ENCODE results near the gene FHOD3. TPM values are rescaled to one million over a fixed set of nuclear protein-coding genes. Genes with fewer than 3 reads are reported as not detected.

Gene FHOD3
- total RNA-seq, 1 donor from 2014 or later: 16.3 TPM

- no peak for TF ChIP-seq CTCF (IDR thresholded peaks at IDR 0.05; ENCODE audit: unreplicated experiment)
- no peaks in the 10 kb centered on the region for H3K27me3 Mint-ChIP-seq (ENCODE audit: low read depth)
- peaks cover 6% of the 10 kb centered on the region for H3K4me1 Mint-ChIP-seq
- no peak overlapping the region for H3K4me3 Mint-ChIP-seq
- DNase-seq (ENCODE audit: low spot score in 2 of 2, unreplicated experiment in 2 of 2): no peak
- peaks cover 24% of the 10 kb centered on the region for H3K36me3 Mint-ChIP-seq
- no peak overlapping the region for H3K27ac Mint-ChIP-seq
- peaks cover 18% of the 10 kb centered on the region for H3K9me3 Mint-ChIP-seq
Observed at GRCh38 chr18:36736094-36736493, 438.6 kb downstream of the FHOD3 start.

GRCh38 chr18:36737316-36737715 is 439.8 kb downstream of the FHOD3 start:
- Mint-ChIP-seq H3K27ac (no peak overlapping the region), H3K27me3 (ENCODE audit: low read depth) (no peaks in the 10 kb centered on the region), H3K9me3 (peaks cover 9% of the 10 kb centered on the region), H3K4me3 (no peak overlapping the region), H3K36me3 (peaks cover 16% of the 10 kb centered on the region), H3K4me1 (peaks cover 6% of the 10 kb centered on the region)
- no peak for TF ChIP-seq CTCF (IDR thresholded peaks at IDR 0.05; ENCODE audit: unreplicated experiment)
- DNase-seq (ENCODE audit: low spot score in 2 of 2, unreplicated experiment in 2 of 2): no peak

- no peak for DNase-seq (ENCODE audit: low spot score in 2 of 2, unreplicated experiment in 2 of 2)
- H3K36me3 Mint-ChIP-seq: no peaks in the 10 kb centered on the region
- peaks cover 3% of the 10 kb centered on the region for H3K9me3 Mint-ChIP-seq
- H3K4me3 Mint-ChIP-seq: no peak overlapping the region
- H3K4me1 Mint-ChIP-seq: no peaks in the 10 kb centered on the region
- TF ChIP-seq CTCF (IDR thresholded peaks at IDR 0.05; ENCODE audit: unreplicated experiment): no peak
- H3K27ac Mint-ChIP-seq: no peak overlapping the region
- H3K27me3 Mint-ChIP-seq (ENCODE audit: low read depth): no peaks in the 10 kb centered on the region
Observed at GRCh38 chr18:36744261-36744876, 446.9 kb downstream of the FHOD3 start.

GRCh38 chr18:36745219-36745975 is 447.9 kb downstream of the FHOD3 start:
- no peaks in the 10 kb centered on the region for H3K27me3 Mint-ChIP-seq (ENCODE audit: low read depth)
- no peak for TF ChIP-seq CTCF (IDR thresholded peaks at IDR 0.05; ENCODE audit: unreplicated experiment)
- no peak for DNase-seq (ENCODE audit: low spot score in 2 of 2, unreplicated experiment in 2 of 2)
- no peak overlapping the region for H3K4me3 Mint-ChIP-seq
- H3K4me1 Mint-ChIP-seq: no peaks in the 10 kb centered on the region
- peaks cover 10% of the 10 kb centered on the region for H3K9me3 Mint-ChIP-seq
- no peaks in the 10 kb centered on the region for H3K36me3 Mint-ChIP-seq
- H3K27ac Mint-ChIP-seq: no peak overlapping the region

GRCh38 chr18:36752929-36753865 is 455.7 kb downstream of the FHOD3 start:
- no peak overlapping the region for H3K27ac Mint-ChIP-seq
- H3K9me3 Mint-ChIP-seq: peaks cover 11% of the 10 kb centered on the region
- DNase-seq (ENCODE audit: low spot score in 2 of 2, unreplicated experiment in 2 of 2): no peak
- TF ChIP-seq CTCF (IDR thresholded peaks at IDR 0.05; ENCODE audit: unreplicated experiment): no peak
- H3K4me3 Mint-ChIP-seq: no peak overlapping the region
- H3K4me1 Mint-ChIP-seq: peaks cover 9% of the 10 kb centered on the region
- H3K36me3 Mint-ChIP-seq: no peaks in the 10 kb centered on the region
- H3K27me3 Mint-ChIP-seq (ENCODE audit: low read depth): no peaks in the 10 kb centered on the region
